ENCODE data around the gene CCDC112. TPM values are rescaled to one million over a fixed set of nuclear protein-coding genes. Genes with fewer than 3 reads are reported as not detected.

Gene CCDC112
- total and polyA plus RNA-seq, 2 experiments from 2014 or later = 18.1 to 48.2 TPM

DNA sequence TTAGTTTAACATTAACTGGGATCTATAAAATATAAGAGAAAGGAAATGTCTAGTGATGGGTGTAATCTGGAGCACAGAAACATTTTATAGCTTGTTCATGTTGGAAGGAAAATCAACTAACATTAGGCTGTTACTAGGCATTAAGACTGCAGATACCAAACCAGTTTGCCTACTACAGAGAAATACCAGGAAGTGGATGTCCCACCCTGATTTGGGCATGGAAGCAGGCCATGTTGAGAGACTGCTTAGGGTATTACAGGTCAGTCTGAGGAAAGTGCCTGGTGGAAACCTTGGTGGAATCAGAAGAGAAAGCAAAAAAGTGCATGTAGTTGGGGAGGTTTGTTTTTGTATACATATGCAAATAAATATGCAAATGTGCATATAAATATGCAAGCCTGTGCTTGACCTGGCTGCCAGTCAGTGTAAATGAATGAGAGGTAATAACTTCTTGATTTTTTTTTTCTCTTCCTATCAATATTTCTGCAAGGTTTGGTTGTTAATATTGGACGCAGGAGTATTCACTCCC, 9.6 kb upstream of the CCDC112 start (continued):
- no peak for TF ChIP-seq NANOG (IDR thresholded peaks at IDR 0.05; ENCODE audit: borderline replicate concordance)
- TF ChIP-seq EZH2phosphoT487 (IDR thresholded peaks at IDR 0.05; ENCODE audit: unreplicated experiment) = no peak
- TF ChIP-seq EZH2 (IDR thresholded peaks at IDR 0.05; ENCODE audit: low read depth, unreplicated experiment) = no peak
- TF ChIP-seq, protein P1, sequence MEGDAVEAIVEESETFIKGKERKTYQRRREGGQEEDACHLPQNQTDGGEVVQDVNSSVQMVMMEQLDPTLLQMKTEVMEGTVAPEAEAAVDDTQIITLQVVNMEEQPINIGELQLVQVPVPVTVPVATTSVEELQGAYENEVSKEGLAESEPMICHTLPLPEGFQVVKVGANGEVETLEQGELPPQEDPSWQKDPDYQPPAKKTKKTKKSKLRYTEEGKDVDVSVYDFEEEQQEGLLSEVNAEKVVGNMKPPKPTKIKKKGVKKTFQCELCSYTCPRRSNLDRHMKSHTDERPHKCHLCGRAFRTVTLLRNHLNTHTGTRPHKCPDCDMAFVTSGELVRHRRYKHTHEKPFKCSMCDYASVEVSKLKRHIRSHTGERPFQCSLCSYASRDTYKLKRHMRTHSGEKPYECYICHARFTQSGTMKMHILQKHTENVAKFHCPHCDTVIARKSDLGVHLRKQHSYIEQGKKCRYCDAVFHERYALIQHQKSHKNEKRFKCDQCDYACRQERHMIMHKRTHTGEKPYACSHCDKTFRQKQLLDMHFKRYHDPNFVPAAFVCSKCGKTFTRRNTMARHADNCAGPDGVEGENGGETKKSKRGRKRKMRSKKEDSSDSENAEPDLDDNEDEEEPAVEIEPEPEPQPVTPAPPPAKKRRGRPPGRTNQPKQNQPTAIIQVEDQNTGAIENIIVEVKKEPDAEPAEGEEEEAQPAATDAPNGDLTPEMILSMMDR (conservative IDR thresholded peaks at IDR 0.05; ENCODE audit: low read depth in 2 of 2) = no peak

DNA sequence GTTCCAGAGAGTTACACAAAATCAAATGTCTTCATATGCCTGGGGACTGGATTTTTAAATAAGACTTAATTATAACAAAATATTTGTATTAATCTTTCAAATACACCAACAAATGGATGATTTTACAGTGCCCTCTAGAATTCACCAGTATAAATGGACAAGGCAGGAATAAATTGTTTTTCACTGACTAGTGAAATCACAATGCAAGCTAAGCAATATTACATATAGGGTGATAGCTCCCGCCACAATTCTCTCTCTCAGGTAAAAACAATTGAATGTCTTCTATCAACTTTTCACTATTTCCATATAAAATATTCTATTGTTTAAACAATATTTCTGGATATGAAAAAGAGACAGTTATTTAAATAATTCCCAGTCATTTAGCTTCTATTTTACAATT, 8.0 kb upstream of the CCDC112 start:
- peaks cover 8% of the 10 kb centered on the region for H3K4me1 Mint-ChIP-seq
- no peaks in the 10 kb centered on the region for H3F3A ChIP-seq (replicated peaks; ENCODE audit: low read depth)
- DNase-seq (ENCODE audit: low spot score) (no peak), ATAC-seq (no peak)
- H2AFZ ChIP-seq = no peak overlapping the region
- no peak overlapping the region for H3K27ac ChIP-seq (ENCODE audit: low read depth)
- H3K9me3 Mint-ChIP-seq = no peaks in the 10 kb centered on the region
- no peaks in the 10 kb centered on the region for H3K9me2 ChIP-seq (ENCODE audit: insufficient read depth)
- H3K4me2 ChIP-seq = no peak overlapping the region
- no peak overlapping the region for H3K4me3 Mint-ChIP-seq
- H3K36me3 Mint-ChIP-seq (ENCODE audit: low read depth) = no peaks in the 10 kb centered on the region
- no peaks in the 10 kb centered on the region for H3K36me3 ChIP-seq (ENCODE audit: insufficient read depth)
- H3K27me3 Mint-ChIP-seq (ENCODE audit: insufficient read depth, low read depth, poor library complexity) = no peaks in the 10 kb centered on the region
- no peaks in the 10 kb centered on the region for H3K27me3 ChIP-seq (ENCODE audit: insufficient read depth)
- no peak overlapping the region for H3K27ac Mint-ChIP-seq
- H3K79me2 ChIP-seq (replicated peaks; ENCODE audit: insufficient read depth) = no peaks in the 10 kb centered on the region
- H3K4me3 ChIP-seq = no peak overlapping the region
- no peaks in the 10 kb centered on the region for H4K20me1 ChIP-seq (replicated peaks; ENCODE audit: insufficient read depth)
- no peaks in the 10 kb centered on the region for H3K4me1 ChIP-seq (ENCODE audit: insufficient read depth)
- TF ChIP-seq, protein P2, sequence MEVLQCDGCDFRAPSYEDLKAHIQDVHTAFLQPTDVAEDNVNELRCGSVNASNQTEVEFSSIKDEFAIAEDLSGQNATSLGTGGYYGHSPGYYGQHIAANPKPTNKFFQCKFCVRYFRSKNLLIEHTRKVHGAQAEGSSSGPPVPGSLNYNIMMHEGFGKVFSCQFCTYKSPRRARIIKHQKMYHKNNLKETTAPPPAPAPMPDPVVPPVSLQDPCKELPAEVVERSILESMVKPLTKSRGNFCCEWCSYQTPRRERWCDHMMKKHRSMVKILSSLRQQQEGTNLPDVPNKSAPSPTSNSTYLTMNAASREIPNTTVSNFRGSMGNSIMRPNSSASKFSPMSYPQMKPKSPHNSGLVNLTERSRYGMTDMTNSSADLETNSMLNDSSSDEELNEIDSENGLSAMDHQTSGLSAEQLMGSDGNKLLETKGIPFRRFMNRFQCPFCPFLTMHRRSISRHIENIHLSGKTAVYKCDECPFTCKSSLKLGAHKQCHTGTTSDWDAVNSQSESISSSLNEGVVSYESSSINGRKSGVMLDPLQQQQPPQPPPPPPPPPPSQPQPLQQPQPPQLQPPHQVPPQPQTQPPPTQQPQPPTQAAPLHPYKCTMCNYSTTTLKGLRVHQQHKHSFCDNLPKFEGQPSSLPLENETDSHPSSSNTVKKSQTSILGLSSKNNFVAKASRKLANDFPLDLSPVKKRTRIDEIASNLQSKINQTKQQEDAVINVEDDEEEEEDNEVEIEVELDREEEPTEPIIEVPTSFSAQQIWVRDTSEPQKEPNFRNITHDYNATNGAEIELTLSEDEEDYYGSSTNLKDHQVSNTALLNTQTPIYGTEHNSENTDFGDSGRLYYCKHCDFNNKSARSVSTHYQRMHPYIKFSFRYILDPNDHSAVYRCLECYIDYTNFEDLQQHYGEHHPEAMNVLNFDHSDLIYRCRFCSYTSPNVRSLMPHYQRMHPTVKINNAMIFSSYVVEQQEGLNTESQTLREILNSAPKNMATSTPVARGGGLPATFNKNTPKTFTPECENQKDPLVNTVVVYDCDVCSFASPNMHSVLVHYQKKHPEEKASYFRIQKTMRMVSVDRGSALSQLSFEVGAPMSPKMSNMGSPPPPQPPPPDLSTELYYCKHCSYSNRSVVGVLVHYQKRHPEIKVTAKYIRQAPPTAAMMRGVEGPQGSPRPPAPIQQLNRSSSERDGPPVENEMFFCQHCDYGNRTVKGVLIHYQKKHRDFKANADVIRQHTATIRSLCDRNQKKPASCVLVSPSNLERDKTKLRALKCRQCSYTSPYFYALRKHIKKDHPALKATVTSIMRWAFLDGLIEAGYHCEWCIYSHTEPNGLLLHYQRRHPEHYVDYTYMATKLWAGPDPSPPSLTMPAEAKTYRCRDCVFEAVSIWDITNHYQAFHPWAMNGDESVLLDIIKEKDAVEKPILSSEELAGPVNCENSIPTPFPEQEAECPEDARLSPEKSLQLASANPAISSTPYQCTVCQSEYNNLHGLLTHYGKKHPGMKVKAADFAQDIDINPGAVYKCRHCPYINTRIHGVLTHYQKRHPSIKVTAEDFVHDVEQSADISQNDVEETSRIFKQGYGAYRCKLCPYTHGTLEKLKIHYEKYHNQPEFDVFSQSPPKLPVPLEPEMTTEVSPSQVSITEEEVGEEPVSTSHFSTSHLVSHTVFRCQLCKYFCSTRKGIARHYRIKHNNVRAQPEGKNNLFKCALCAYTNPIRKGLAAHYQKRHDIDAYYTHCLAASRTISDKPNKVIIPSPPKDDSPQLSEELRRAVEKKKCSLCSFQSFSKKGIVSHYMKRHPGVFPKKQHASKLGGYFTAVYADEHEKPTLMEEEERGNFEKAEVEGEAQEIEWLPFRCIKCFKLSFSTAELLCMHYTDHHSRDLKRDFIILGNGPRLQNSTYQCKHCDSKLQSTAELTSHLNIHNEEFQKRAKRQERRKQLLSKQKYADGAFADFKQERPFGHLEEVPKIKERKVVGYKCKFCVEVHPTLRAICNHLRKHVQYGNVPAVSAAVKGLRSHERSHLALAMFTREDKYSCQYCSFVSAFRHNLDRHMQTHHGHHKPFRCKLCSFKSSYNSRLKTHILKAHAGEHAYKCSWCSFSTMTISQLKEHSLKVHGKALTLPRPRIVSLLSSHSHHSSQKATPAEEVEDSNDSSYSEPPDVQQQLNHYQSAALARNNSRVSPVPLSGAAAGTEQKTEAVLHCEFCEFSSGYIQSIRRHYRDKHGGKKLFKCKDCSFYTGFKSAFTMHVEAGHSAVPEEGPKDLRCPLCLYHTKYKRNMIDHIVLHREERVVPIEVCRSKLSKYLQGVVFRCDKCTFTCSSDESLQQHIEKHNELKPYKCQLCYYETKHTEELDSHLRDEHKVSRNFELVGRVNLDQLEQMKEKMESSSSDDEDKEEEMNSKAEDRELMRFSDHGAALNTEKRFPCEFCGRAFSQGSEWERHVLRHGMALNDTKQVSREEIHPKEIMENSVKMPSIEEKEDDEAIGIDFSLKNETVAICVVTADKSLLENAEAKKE (CRISPR knock-in tag; IDR thresholded peaks at IDR 0.05) = no peak
- TF ChIP-seq ZNF331 (CRISPR knock-in tag; IDR thresholded peaks at IDR 0.05; ENCODE audit: low read depth) = no peak
- no peak for TF ChIP-seq EZH2phosphoT487 (IDR thresholded peaks at IDR 0.05; ENCODE audit: unreplicated experiment)
- TF ChIP-seq CREB1 (CRISPR knock-in tag; IDR thresholded peaks at IDR 0.05; ENCODE audit: low read depth) = no peak
- TF ChIP-seq, protein P1 (conservative IDR thresholded peaks at IDR 0.05; ENCODE audit: low read depth in 2 of 2) = no peak
- no peak for TF ChIP-seq ZNF114 (CRISPR knock-in tag; IDR thresholded peaks at IDR 0.05)
- TF ChIP-seq NANOG (IDR thresholded peaks at IDR 0.05; ENCODE audit: borderline replicate concordance) = no peak
- no peak for TF ChIP-seq JUNB (IDR thresholded peaks at IDR 0.05; ENCODE audit: unreplicated experiment)
- TF ChIP-seq, protein P3, sequence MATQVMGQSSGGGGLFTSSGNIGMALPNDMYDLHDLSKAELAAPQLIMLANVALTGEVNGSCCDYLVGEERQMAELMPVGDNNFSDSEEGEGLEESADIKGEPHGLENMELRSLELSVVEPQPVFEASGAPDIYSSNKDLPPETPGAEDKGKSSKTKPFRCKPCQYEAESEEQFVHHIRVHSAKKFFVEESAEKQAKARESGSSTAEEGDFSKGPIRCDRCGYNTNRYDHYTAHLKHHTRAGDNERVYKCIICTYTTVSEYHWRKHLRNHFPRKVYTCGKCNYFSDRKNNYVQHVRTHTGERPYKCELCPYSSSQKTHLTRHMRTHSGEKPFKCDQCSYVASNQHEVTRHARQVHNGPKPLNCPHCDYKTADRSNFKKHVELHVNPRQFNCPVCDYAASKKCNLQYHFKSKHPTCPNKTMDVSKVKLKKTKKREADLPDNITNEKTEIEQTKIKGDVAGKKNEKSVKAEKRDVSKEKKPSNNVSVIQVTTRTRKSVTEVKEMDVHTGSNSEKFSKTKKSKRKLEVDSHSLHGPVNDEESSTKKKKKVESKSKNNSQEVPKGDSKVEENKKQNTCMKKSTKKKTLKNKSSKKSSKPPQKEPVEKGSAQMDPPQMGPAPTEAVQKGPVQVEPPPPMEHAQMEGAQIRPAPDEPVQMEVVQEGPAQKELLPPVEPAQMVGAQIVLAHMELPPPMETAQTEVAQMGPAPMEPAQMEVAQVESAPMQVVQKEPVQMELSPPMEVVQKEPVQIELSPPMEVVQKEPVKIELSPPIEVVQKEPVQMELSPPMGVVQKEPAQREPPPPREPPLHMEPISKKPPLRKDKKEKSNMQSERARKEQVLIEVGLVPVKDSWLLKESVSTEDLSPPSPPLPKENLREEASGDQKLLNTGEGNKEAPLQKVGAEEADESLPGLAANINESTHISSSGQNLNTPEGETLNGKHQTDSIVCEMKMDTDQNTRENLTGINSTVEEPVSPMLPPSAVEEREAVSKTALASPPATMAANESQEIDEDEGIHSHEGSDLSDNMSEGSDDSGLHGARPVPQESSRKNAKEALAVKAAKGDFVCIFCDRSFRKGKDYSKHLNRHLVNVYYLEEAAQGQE (IDR thresholded peaks at IDR 0.05; ENCODE audit: unreplicated experiment) = no peak
- TF ChIP-seq STAT1 (IDR thresholded peaks at IDR 0.05; ENCODE audit: unreplicated experiment) = no peak

Data from GM23338 (cell line).